SK-N-SH (cell line): ENCODE results near the gene GNAT2.

Experiments
- CHD2 ChIP-seq: fragments of 150-350 bp; IDR thresholded peaks from 2 replicates; pipeline ENCODE4 v1.6.1; 2018; ENCODE audit warnings: low read length; ENCODE audit not compliant: partially characterized antibody
- EZH2phosphoT487 ChIP-seq: fragments of 200-600 bp; sonication (generic); IDR thresholded peaks from 2 replicates; pipeline ENCODE4 v1.6.1; 2017; ENCODE audit warnings: low read depth, mixed run types, mild to moderate bottlenecking, antibody characterized with exemption, moderate library complexity, borderline replicate concordance
- TAF1 ChIP-seq: IDR thresholded peaks from 2 replicates; pipeline ENCODE4 v1.6.1; 2012; ENCODE audit warnings: low read depth, mild to moderate bottlenecking, low read length, moderate library complexity, borderline replicate concordance
- TCF12 ChIP-seq: IDR thresholded peaks from 2 replicates; pipeline ENCODE4 v1.4.0; 2012
- TF ChIP-seq, protein P1 (sequence below): fragments of 200-600 bp; sonication (generic); IDR thresholded peaks from 2 replicates; pipeline ENCODE4 v1.6.1; 2017; ENCODE audit warnings: antibody characterized with exemption, mild to moderate bottlenecking, moderate library complexity
- TF ChIP-seq, protein P2 (sequence below): IDR thresholded peaks from 2 replicates; pipeline ENCODE4 v1.4.0; 2012; ENCODE audit warnings: low read depth
- TF ChIP-seq, protein P3 (sequence below): IDR thresholded peaks from 2 replicates; pipeline ENCODE4 v1.6.1; 2012; ENCODE audit warnings: mild to moderate bottlenecking, low read depth, low read length, moderate library complexity

DNA sequence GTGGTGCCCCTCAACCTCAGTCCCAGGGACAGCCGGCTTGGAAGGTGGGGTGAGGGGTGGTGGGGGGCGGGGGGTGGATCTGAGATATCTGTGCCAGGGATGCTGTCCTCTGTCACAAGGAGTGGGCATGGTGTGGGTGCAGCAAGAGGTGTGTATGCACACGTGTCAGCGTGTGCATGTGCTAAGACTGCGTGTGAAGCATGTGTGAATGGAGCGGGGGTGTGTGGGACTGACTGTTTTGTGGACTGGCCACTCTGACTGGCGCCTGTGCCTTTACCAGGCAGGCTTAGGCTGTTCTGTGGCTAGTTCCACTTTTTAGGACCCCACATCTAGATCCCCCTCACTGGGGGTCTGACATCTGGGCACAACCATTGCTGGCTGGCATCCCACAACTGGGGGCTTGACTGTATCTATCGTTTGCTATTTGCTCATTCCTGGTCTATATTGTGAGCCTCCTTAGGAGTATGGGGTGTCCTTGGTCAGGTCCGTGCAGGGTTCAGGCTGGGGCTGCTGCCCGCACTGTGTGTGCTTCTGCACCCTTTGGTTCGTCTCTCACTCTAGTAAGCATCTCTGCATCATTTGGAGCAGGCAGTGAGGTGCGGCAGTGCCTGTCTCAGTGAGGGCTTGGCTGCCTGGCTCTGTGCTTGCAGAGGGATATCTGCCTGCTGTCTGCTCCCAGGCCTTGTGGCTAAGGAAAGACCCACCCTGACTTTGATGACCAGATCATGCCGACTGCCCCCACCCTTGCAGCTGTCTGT lies 2.1 kb upstream of the GNAT2 start:
- TF ChIP-seq, protein P1, sequence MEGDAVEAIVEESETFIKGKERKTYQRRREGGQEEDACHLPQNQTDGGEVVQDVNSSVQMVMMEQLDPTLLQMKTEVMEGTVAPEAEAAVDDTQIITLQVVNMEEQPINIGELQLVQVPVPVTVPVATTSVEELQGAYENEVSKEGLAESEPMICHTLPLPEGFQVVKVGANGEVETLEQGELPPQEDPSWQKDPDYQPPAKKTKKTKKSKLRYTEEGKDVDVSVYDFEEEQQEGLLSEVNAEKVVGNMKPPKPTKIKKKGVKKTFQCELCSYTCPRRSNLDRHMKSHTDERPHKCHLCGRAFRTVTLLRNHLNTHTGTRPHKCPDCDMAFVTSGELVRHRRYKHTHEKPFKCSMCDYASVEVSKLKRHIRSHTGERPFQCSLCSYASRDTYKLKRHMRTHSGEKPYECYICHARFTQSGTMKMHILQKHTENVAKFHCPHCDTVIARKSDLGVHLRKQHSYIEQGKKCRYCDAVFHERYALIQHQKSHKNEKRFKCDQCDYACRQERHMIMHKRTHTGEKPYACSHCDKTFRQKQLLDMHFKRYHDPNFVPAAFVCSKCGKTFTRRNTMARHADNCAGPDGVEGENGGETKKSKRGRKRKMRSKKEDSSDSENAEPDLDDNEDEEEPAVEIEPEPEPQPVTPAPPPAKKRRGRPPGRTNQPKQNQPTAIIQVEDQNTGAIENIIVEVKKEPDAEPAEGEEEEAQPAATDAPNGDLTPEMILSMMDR, result no peak
- no peak for TF ChIP-seq TCF12
- TF ChIP-seq, protein P2, sequence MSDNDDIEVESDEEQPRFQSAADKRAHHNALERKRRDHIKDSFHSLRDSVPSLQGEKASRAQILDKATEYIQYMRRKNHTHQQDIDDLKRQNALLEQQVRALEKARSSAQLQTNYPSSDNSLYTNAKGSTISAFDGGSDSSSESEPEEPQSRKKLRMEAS, result no peak
- TF ChIP-seq TAF1, result no peak
- no peak for TF ChIP-seq CHD2
- TF ChIP-seq, protein P3, sequence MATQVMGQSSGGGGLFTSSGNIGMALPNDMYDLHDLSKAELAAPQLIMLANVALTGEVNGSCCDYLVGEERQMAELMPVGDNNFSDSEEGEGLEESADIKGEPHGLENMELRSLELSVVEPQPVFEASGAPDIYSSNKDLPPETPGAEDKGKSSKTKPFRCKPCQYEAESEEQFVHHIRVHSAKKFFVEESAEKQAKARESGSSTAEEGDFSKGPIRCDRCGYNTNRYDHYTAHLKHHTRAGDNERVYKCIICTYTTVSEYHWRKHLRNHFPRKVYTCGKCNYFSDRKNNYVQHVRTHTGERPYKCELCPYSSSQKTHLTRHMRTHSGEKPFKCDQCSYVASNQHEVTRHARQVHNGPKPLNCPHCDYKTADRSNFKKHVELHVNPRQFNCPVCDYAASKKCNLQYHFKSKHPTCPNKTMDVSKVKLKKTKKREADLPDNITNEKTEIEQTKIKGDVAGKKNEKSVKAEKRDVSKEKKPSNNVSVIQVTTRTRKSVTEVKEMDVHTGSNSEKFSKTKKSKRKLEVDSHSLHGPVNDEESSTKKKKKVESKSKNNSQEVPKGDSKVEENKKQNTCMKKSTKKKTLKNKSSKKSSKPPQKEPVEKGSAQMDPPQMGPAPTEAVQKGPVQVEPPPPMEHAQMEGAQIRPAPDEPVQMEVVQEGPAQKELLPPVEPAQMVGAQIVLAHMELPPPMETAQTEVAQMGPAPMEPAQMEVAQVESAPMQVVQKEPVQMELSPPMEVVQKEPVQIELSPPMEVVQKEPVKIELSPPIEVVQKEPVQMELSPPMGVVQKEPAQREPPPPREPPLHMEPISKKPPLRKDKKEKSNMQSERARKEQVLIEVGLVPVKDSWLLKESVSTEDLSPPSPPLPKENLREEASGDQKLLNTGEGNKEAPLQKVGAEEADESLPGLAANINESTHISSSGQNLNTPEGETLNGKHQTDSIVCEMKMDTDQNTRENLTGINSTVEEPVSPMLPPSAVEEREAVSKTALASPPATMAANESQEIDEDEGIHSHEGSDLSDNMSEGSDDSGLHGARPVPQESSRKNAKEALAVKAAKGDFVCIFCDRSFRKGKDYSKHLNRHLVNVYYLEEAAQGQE, result no peak
- no peak for TF ChIP-seq EZH2phosphoT487
